AG09319 (cell line): ENCODE data around the gene PARP6.
A peak's percentile ranks its signal among the peaks of the same experiment; 100 is the strongest.

ENCODE experiments used
- DNase-seq: peaks from one replicate; pipeline ENCODE4 v3.0.0-alpha.2; 2010; ENCODE audit warnings: low read depth; ENCODE audit errors: extremely low read depth
- TF ChIP-seq, protein P1 (sequence below): IDR thresholded peaks from 2 replicates; pipeline ENCODE4 v1.5.1; 2011; ENCODE audit warnings: low read depth, mild to moderate bottlenecking, inconsistent platforms, low read length, moderate library complexity

PARP6 gene

DNA sequence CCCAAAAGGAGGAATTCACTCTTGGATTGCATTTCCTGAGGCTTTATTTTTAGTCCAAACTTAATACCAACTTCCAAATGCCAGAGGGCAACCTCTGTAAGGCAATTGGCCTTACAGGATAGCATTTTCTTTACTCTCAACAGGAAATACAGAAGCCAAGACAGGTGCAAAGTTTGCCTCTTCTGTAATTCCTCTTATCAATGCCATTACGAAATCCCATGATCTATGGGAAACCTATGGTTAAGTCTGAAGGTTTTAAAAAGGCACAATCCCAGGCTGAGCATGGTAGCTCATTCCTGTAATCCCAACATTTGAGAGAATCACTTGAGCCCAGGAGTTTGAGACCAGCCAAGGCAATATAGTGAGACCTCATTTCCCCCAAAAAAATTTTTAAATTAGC, 56.3 kb downstream of the PARP6 start:
- DNase-seq, result no peak

DNA sequence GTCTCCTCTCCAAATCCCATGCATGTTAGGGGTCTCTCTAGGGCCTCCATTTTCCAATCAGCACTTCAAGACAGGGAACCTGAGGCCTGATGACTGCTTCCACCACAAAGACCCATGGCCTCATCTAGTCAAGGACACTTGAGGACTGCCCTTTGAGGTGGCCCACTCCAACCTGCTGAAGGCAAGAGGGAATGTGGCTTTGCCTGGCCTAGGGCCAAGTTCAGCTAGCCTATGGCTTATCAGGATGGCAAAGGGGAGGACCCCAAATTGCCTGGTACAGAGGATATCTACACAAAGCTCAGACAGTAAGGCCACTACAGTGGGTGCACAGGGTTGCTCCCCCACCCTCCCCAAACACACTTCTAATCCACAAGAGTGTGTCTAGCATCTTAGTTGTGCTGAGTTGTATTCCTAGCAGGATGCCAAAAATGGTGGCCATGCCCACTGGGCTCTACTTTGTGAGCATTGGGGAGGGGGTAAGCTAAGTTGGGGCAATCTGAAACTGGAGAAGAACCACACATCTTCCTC, 64.7 kb downstream of the PARP6 start:
- DNase-seq, result no peak
- TF ChIP-seq, protein P1, sequence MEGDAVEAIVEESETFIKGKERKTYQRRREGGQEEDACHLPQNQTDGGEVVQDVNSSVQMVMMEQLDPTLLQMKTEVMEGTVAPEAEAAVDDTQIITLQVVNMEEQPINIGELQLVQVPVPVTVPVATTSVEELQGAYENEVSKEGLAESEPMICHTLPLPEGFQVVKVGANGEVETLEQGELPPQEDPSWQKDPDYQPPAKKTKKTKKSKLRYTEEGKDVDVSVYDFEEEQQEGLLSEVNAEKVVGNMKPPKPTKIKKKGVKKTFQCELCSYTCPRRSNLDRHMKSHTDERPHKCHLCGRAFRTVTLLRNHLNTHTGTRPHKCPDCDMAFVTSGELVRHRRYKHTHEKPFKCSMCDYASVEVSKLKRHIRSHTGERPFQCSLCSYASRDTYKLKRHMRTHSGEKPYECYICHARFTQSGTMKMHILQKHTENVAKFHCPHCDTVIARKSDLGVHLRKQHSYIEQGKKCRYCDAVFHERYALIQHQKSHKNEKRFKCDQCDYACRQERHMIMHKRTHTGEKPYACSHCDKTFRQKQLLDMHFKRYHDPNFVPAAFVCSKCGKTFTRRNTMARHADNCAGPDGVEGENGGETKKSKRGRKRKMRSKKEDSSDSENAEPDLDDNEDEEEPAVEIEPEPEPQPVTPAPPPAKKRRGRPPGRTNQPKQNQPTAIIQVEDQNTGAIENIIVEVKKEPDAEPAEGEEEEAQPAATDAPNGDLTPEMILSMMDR, result no peak

More for the DNA sequence above, 56.3 kb downstream of the PARP6 start:
- TF ChIP-seq, protein P1, result no peak

DNA sequence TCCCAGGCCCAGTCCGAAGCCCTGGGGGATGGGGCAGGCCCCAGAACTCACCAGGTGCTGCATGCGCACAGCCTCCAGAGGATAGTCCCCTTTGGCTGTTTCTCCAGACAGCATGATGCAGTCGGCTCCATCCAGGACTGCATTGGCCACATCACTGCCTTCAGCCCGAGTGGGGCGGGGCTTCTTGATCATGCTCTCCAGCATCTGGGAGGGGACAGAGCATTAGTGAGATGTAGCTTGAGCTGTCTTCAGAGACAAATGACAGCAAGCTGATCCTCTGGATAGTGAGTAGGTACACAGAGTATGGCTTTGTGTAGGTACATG, 65.7 kb downstream of the PARP6 start:
- TF ChIP-seq, protein P1, result no peak
- no peak for DNase-seq

DNA sequence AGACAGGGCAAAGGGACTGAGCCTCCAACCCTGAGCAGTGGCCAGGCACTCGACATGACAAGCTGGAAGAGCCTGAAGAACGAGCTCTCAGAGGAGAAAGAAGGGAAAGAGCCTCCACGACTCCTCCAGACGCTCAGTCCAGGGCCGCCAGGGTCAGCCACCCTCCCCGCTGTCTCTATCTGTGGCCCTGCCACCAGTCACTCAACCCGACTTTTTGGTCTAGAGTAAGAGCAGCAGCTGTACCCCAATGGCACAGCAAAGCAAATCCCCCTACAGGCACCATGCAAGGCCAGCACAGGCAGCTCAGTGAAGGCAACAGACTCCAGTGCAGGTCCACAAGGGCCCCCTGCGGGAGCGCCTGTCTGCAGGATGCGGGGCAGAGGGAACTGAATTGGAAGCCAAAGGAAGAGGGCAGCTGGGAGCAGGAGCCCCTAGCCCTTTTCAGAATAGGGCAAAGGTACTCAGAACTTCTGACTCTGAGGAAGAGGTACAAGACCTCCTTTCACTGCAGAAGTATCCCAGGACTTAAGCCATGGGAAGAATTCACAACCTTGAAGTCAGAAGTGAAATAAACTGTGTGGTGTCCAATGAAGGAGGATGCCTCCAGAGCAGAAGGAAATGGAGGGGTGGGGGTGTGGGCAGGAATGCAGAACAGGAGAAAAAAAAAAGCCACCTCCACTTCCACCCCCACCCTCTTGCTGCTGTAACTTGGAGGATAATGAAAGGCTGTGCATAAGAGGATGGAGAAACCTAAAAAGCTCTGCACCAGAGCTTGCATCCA, 66.3 kb downstream of the PARP6 start:
- no peak for DNase-seq
- TF ChIP-seq, protein P1, result no peak

DNA sequence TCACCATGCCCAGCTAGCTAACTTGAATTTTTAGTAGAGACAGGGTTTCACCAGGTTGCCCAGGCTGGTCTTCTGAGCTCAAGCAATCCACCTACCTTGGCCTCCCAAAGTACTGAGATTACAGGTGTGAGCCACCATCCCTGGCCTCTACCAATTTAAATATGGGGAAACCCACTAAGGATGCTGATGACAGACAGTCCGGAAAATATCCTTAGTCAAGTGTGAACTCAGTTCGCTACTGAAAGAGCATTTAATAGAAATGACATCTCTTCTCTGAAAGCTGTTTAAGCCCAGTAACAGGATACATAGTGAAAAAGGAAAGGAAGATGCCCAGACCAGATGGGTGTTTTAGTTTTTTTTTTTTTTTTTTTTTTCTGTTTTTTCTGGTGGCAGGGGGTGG, 67.1 kb downstream of the PARP6 start:
- TF ChIP-seq, protein P1, result no peak
- no peak for DNase-seq

DNA sequence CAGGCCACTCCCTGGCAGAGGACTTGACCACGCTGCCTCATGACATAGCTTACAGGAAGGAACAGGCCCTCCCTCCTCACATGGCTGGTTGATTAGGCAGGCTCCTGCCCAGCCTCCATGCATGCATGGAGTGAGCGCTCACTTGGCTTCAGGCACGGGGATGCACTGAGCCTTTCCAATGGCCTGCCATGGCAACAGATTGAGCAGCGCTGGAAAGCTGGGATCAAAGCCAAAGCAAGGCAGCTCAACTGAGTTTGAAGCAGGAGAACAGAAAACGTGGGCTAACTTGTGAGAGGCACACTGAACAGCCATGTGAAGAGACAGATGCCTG, 68.9 kb downstream of the PARP6 start:
- peak; percentile 92 for DNase-seq
- TF ChIP-seq, protein P1, result no peak

DNA sequence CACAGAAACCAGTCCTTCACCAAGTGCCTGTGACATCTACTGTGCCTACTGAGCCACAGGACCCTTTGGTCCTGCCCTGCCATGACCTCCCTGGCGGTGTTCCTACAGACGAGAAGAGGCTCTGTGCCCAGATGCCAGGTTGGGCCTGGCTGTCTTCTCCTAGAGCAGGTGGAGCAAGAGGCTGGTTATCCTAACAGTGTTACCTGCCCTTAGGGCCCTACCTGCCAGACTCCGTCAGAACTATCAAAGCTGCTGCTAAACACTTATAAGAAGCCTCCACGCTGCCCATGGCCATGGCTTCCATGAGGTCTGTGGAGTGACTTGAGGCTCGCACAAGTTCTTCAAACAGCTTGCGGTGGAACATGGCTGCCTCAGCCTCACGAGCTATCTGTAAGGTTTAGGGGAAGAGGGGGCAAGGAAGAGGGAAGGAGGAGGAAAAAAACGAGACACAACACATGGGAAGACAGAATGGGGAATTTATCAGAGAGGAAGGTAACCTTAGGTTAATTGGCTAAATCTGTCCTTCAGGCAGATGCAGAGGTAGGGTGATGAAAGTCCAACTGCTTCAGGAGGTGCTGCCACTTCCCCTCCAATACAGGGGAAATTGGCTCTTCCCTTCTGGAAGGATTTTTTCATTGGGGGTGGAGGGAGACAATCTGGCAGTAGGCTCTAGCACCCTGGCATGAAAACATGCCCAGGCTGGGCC, 69.4 kb downstream of the PARP6 start:
- no peak for DNase-seq
- TF ChIP-seq, protein P1, result no peak
